Measurements from ENCODE around the gene CGB2. TPM values are rescaled to one million over a fixed set of nuclear protein-coding genes. Genes with fewer than 3 reads are reported as not detected.
A peak's percentile ranks its signal among the peaks of the same experiment; 100 is the strongest.
"Not testable (repeated sequence)": the region's sequence is repeated elsewhere in the genome, so short reads cannot be mapped to it uniquely, and the experiment has no call there.

The CGB2 gene
- total RNA-seq, 1 experiment from 2014 or later, result not detected

DNA sequence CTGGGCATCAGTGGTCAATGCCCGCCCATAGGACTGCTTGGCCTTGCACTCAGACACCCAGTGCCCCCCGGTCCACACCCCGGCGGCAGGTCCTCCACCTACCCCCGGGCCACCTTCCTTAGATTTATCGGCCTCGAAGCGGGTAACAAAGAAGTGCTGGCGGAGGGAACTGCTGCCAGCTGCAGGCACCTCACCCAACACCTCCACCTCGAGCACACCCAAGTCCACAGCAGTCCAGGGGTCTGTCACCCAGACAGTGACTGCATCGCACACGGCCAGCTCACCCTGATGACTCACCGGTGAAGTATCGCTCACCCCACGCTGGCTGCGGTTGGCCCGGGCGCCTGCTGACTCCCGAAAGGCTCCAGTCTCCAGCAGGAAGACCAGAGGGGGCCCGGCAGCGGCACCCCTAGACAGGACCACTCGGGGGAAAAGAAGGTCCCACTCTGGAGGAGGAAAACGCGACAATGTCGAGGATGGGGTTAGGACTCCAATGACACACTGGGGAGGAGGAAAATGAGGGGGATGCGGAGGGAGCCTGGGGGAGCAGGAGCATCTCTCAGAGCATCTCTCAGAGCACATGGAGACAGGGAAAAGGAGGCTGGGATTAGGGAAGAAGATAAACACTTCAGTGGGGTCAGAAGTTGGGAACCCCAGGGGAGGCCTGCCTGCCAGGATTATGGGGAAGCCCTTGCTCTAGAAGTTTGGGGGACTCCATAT, 7.0 kb downstream of the CGB2 start:
- not testable (repeated sequence) for H3K27me3 ChIP-seq (ENCODE audit: control insufficient read depth, insufficient read depth, low read length); DNase-seq; H3K4me3 ChIP-seq (ENCODE audit: insufficient read depth, low read depth, low read length); H3K36me3 ChIP-seq (replicated peaks; ENCODE audit: control insufficient read depth, insufficient read depth, low read length)

DNA sequence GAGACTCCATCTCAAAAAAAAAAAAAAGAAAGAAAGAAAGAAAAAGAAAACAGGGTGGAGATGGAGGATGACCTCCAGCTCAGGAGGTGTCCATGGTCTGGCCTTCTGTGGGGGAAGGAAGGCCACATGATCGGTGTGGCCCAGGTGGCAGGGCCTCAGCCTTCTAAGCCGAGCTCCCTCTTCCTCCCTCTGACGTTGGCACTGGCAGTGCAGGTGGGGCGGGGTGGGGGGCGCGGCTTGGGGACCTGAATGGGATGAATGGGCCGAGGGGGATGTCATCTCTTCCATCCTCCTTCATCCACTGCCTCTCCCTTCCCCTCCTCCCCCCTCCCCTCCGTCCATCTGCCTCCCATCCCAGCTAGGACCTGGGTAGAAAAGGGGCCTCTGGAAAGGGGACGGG, 8.0 kb downstream of the CGB2 start:
- not testable (repeated sequence) for H3K36me3 ChIP-seq (replicated peaks; ENCODE audit: control insufficient read depth, insufficient read depth, low read length); H3K4me3 ChIP-seq (ENCODE audit: insufficient read depth, low read depth, low read length); DNase-seq; H3K27me3 ChIP-seq (ENCODE audit: control insufficient read depth, insufficient read depth, low read length)

DNA sequence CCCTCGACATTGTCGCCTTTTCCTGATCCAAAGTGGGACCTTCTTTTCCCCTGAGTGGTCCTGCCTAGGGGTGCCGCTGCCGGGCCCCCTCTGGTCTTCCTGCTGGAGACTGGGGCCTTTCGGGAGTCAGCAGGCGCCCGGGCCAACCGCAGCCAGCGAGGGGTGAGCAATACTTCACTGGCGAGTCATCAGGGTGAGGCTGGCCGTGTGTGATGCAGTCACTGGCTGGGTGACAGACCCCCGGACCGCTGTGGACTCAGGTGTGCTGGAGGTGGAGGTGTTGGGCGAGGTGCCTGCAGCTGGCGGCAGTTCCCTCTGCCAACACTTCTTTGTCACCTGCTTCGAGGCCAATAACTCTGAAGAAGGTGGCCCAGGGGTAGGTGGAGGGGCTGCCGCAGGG, 10.5 kb downstream of the CGB2 start:
- H3K36me3 ChIP-seq (replicated peaks; ENCODE audit: control insufficient read depth, insufficient read depth, low read length), result no peaks in the 10 kb centered on the region
- DNase-seq, result no peak
- no peaks in the 10 kb centered on the region for H3K27me3 ChIP-seq (ENCODE audit: control insufficient read depth, insufficient read depth, low read length)
- no peak overlapping the region for H3K4me3 ChIP-seq (ENCODE audit: insufficient read depth, low read depth, low read length)

DNA sequence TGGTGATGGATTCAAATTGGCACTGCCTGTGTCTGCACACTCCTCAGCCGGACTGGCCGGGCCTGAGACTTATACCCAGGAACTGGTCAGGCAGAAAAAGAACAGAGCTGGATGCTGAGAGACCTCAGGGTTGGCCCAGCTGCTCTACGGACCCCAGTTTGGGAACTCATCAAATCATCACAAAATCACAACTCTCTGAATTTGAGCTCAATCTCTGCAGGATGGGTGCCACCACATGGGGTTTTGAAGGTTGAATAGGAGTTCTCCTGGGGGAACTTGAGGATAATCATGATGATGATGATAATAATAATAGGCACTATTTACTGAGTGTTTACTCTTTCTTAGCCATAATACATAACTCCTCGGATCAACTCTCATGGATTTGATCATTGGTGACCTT, 11.0 kb downstream of the CGB2 start:
- not testable (repeated sequence) for H3K36me3 ChIP-seq (replicated peaks; ENCODE audit: control insufficient read depth, insufficient read depth, low read length); DNase-seq; H3K27me3 ChIP-seq (ENCODE audit: control insufficient read depth, insufficient read depth, low read length); H3K4me3 ChIP-seq (ENCODE audit: insufficient read depth, low read depth, low read length)

DNA sequence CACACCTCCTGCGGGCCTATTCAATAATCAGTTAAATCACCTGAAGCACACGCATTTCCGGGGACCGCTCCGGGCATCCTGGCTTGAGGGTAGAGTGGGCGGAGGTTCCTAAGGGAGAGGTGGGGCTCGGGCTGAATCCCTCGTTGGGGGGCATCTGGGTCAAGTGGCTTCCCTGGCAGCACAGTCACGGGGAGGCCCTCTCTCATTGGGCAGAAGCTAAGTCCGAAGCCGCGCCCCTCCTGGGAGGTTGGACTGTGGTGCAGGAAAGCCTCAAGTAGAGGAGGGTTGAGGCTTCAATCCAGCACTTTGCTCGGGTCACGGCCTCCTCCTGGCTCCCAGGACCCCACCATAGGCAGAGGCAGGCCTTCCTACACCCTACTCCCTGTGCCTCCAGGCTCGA, 11.9 kb downstream of the CGB2 start, which contains the start of gene CGB5:
TSS of gene CGB5 (plus strand) at position 301 of the 400 bp plus-strand sequence. CDS start 362 bp downstream, outside the sequence.
- H3K36me3 ChIP-seq (replicated peaks; ENCODE audit: control insufficient read depth, insufficient read depth, low read length); DNase-seq; H3K27me3 ChIP-seq (ENCODE audit: control insufficient read depth, insufficient read depth, low read length); H3K4me3 ChIP-seq (ENCODE audit: insufficient read depth, low read depth, low read length): not testable (repeated sequence)

DNA sequence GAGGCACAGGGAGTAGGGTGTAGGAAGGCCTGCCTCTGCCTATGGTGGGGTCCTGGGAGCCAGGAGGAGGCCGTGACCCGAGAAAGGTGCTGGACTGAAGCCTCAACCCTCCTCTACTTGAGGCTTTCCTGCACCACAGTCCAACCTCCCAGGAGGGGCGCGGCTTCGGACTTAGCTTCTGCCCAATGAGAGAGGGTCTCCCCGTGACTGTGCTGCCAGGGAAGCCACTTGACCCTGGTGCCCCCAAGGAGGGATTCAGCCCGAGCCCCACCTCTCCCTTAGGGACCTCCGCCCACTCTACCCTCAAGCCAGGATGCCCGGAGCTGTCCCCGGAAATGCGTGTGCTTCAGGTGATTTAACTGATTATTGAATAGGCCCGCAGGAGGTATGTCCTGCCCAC, 17.3 kb downstream of the CGB2 start, which contains the start of gene CGB8:
TSS of gene CGB8 (minus strand) at position 101 of the 400 bp plus-strand sequence. CDS start 372 bp downstream, outside the sequence.
- not testable (repeated sequence) for DNase-seq; H3K36me3 ChIP-seq (replicated peaks; ENCODE audit: control insufficient read depth, insufficient read depth, low read length); H3K4me3 ChIP-seq (ENCODE audit: insufficient read depth, low read depth, low read length); H3K27me3 ChIP-seq (ENCODE audit: control insufficient read depth, insufficient read depth, low read length)

DNA sequence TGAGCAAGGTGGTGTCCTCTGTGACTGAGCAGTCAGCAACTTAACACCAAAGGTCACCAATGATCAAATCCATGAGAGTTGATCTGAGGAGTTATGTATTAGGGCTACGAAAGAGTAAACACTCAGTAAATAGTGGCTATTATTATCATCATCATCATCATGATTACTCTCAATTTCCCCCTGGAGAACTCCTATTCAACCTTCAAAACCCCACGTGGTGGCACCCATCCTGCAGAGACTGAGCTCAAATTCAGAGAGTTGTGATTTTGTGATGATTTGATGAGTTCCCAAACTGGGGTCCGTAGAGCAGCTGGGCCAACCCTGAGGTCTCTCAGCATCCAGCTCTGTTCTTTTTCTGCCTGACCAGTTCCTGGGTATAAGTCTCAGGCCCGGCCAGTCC, 18.1 kb downstream of the CGB2 start:
- H3K4me3 ChIP-seq (ENCODE audit: insufficient read depth, low read depth, low read length); H3K36me3 ChIP-seq (replicated peaks; ENCODE audit: control insufficient read depth, insufficient read depth, low read length): not testable (repeated sequence)

DNA sequence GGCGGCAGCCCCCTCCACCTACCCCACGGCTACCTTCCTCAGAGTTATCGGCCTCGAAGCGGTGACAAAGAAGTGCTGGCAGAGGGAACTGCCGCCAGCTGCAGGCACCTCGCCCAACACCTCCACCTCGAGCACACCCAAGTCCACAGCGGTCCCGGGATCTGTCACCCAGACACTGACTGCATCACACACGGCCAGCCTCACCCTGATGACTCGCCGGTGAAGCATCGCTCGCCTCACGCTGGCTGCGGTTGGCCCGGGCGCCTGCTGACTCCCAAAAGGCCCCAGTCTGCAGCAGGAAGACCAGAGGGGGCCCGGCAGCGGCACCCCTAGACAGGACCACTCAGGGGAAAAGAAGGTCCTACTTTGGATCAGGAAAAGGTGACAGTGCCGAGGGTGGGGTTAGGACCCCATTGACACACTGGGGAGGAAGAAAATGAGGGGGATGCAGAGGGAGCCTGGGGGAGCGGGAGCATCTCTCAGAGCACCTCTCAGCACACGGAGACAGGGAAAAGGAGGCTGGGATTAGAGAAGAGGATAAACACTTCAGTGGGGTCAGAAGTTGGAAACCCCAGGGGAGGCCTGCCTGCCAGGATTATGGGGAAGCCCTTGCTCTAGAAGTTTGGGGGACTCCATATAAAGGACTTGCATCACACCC, 18.8 kb downstream of the CGB2 start:
- not testable (repeated sequence) for DNase-seq; H3K36me3 ChIP-seq (replicated peaks; ENCODE audit: control insufficient read depth, insufficient read depth, low read length); H3K4me3 ChIP-seq (ENCODE audit: insufficient read depth, low read depth, low read length); H3K27me3 ChIP-seq (ENCODE audit: control insufficient read depth, insufficient read depth, low read length)

More for the DNA sequence above, 18.1 kb downstream of the CGB2 start:
- not testable (repeated sequence) for DNase-seq; H3K27me3 ChIP-seq (ENCODE audit: control insufficient read depth, insufficient read depth, low read length)

DNA sequence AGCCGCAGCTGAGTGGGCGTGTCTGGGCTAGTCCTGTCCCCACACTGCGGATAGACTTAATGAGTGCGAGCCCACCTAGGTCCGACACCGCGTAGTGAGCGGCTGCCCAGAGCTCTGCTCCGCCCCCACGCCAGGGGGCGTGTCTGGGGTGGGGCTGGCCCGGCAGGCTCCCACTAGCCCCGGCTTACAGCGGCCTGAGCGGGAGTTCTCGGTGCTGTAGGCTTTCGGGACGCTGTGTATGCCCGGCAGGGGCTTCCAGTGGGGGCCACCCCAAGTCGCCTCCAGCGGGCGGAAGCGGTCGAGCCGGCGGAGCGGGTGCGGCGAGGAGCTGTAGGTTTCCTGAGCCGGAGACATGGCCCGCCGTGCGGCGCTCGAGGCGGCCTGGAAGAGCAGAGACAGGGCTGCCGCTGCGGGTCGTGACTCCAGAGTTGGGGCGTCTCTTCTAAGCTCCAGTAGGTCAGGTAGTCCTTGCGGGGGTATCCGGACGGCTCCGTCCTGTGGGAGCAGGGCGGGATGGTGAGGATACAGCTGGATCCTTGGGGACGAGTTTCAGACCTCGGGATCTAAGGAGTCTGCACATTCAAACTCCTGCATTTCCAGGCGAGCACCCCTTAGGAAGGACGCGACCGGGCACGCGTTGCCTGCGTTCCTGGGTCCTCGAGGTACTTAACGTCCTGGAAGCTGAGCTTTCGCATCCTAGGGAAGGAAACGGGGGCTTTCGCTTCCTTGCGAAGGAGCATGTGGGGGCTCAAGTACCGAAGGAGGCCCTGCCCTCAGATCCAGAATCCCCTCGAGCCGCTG, 24.6 kb downstream of the CGB2 start:
- DNase-seq, result peak; percentile 97
- Histone ChIP-seq H3K36me3 (replicated peaks; ENCODE audit: control insufficient read depth, insufficient read depth, low read length) (no peaks in the 10 kb centered on the region), H3K27me3 (ENCODE audit: control insufficient read depth, insufficient read depth, low read length) (peaks cover 49% of the 10 kb centered on the region), H3K4me3 (ENCODE audit: insufficient read depth, low read depth, low read length) (peak overlapping the region; percentile 52)

DNA sequence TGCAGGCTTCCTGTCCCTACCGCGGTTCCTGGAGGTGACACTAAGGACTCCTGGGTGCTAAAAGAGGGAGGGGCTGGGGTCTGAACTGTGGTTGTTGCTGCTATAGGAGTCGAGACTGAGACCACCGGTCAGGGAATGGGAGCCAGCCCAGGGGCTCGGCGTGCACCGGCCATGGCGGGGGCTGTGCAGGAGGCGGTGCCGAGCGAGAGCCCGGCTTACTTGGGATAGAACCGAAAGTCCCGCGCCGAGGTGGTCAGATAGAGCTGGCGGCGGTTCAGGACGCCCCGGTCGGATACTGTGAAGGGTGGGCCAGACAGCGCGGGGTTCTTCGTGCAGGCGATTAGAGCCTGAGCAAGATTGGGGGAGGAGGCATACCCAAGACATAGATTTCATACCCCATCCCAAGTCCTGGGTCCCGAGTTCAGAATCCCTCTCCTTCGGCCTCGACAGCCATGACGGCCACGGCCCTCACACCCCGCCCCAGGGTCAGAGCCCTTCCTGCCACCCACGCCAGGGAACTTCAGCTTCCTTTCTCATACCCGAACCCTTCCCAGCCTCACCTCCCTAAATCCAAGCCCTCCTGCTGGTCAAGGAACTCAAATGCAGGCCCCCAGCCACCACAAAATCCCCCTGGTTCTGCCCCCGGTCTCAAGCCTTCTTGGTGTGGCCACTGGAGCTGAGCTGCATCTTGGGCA, 25.4 kb downstream of the CGB2 start:
- peaks cover 53% of the 10 kb centered on the region for H3K27me3 ChIP-seq (ENCODE audit: control insufficient read depth, insufficient read depth, low read length)
- DNase-seq, result peak; percentile 57

DNA sequence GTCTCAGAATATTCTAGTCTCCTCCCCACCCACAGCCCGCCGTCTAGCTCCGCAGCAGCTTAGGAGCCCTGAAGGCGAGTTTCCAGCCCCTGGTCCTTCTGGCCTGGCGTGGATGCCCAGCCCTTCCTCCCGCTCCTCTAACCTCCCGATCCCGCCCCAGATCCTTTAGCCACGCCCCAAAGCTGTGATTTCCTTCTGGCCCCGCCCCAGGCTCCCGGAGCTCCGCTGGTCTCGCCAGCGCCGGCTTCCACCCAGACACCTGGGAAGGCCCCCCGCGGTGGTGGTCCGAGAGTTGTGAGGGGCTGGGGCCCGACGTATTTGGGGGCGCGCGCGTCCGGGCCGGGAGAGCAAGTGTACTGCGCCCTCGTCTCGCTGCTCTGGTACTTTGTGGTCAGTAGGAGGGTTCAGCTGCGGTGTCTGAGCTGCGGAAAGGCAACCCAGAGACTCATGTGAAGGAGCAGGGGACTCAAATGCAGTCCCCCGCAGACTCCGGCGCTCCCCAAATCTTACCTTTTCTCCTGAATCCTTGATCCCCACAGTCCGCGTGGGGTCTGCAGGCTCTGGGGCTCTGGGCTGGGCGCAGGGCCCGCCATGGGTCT, 26.0 kb downstream of the CGB2 start, which contains the start of gene CGB7:
TSS of gene CGB7 (minus strand) at position 114 of the 599 bp plus-strand sequence. CDS start 2,374 bp downstream, outside the sequence.
- Histone ChIP-seq H3K4me3 (ENCODE audit: insufficient read depth, low read depth, low read length) (peak within 1 kb of the TSS; percentile 52; the same call in 1 of the 2 replicates), H3K27me3 (ENCODE audit: control insufficient read depth, insufficient read depth, low read length) (peaks cover 53% of the 10 kb centered on the region), H3K36me3 (replicated peaks; ENCODE audit: control insufficient read depth, insufficient read depth, low read length) (no peaks in the 10 kb centered on the region)
- peak; percentile 95 for DNase-seq

More for the DNA sequence above, 25.4 kb downstream of the CGB2 start:
- peak overlapping the region; percentile 52; the same call in 1 of the 2 replicates for H3K4me3 ChIP-seq (ENCODE audit: insufficient read depth, low read depth, low read length)
- H3K36me3 ChIP-seq (replicated peaks; ENCODE audit: control insufficient read depth, insufficient read depth, low read length), result not testable (repeated sequence)

DNA sequence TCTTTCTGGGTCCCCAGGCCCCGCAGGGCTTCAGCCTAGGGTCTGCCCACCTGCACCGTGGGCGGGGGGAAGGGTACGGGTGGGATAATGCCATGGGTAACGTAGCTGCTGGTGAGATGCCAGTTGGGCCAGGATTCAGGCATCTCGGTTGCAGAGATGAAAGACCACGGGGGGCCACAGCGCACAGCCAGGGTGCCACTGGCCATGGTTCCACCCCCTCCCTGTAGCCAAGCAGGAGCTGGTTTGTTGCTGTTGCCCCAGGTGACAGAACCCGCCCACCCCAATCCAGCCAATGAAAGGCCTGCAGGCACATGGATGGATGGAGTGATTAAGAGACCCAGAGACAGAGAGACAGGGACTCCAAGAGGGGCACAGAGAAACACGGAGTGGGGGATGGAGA, 26.9 kb downstream of the CGB2 start:
- no peaks in the 10 kb centered on the region for H3K36me3 ChIP-seq (replicated peaks; ENCODE audit: control insufficient read depth, insufficient read depth, low read length)
- peak; percentile 74 for DNase-seq
- no peak overlapping the region for H3K4me3 ChIP-seq (ENCODE audit: insufficient read depth, low read depth, low read length)
- peaks cover 53% of the 10 kb centered on the region for H3K27me3 ChIP-seq (ENCODE audit: control insufficient read depth, insufficient read depth, low read length)

DNA sequence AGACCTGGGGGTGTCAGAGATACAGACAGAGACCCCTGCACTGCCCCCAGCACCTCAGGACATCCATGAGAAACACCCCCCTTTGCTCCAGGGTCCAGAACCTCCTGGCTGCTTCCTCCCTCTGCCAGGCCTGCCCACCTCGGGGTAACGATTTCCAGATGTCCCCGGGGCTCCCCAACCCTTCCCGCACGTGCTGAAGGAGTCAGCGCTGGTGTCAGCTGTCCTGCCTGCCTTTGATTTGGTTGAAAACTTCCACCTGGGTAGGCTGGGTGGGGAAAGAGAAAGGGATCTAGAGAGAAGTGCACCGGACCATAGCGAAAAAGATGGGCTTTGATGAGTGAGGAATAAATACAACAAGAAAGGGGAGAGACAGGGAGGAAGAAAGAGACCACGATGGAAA, 27.4 kb downstream of the CGB2 start:
- peak; percentile 27 for DNase-seq
- no peak overlapping the region for H3K4me3 ChIP-seq (ENCODE audit: insufficient read depth, low read depth, low read length)
- peaks cover 55% of the 10 kb centered on the region for H3K27me3 ChIP-seq (ENCODE audit: control insufficient read depth, insufficient read depth, low read length)
- no peaks in the 10 kb centered on the region for H3K36me3 ChIP-seq (replicated peaks; ENCODE audit: control insufficient read depth, insufficient read depth, low read length)

DNA sequence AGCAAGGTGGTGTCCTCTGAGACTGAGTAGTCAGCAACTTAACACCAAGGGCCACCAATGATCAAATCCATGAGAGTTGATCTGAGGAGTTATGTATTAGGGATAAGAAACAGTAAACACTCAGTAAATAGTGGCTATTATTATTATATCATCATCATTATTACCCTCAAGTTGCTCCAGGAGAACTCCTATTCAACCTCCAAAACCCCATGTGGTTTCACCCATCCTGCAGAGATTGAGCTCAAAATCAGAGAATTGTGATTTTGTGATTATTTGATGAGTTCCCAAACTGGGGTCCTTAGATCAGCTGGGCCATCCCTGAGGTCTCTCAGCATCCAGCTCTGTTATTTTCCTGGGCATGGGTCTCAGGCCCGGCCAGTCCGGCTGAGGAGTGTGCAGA, 29.3 kb downstream of the CGB2 start:
- H3K27me3 ChIP-seq (ENCODE audit: control insufficient read depth, insufficient read depth, low read length), result peaks cover 59% of the 10 kb centered on the region
- no peaks in the 10 kb centered on the region for H3K36me3 ChIP-seq (replicated peaks; ENCODE audit: control insufficient read depth, insufficient read depth, low read length)
- no peak for DNase-seq
- H3K4me3 ChIP-seq (ENCODE audit: insufficient read depth, low read depth, low read length), result no peak overlapping the region
